Endothelial cell of umbilical vein (primary cell): ENCODE measurements around the gene DDX47. TPM values are rescaled to one million over a fixed set of nuclear protein-coding genes. Genes with fewer than 3 reads are reported as not detected.
A peak's percentile ranks its signal among the peaks of the same experiment; 100 is the strongest.

Experiments used
- BruUV-seq: library from RNA; stranded (reverse); fragments of 400-500 nt; replicated peaks from 2 replicates; lab custom pipeline; 2021; lab: Mats Ljungman, UMichigan
- CTCF ChIA-PET: fragments of 300-600, 350-600 bp; sonication (Branson Sonifier 250); formaldehyde crosslinking; loops from one replicate; lab custom pipeline; 2021; ENCODE audit warnings: antibody characterized with exemption, inconsistent platforms; lab: Charles Lee
- POLR2A ChIA-PET: fragments of 300-600, 350-600 bp; sonication (Branson Sonifier 250); formaldehyde crosslinking; loops from one replicate; lab custom pipeline; 2021; ENCODE audit warnings: antibody characterized with exemption, inconsistent platforms; lab: Charles Lee
- DNase-seq: peaks from one replicate; pipeline ENCODE4 v3.0.0-alpha.2; 2011; ENCODE audit warnings: low read depth, low spot score
- FAIRE-seq: peaks from 2 replicates; lab custom pipeline; 2011; peaks lifted over from hg19 to GRCh38; lab: Jason Lieb, UNC
- H2AFZ ChIP-seq: 2 replicates; pipeline ENCODE4 v1.6.0; 2012; ENCODE audit warnings: low read depth, low read length, control low read depth, inconsistent platforms
- H3K27ac ChIP-seq: 2 replicates; pipeline ENCODE4 v1.5.1; 2011; ENCODE audit warnings: low read depth, mild to moderate bottlenecking, control low read depth, low read length, moderate library complexity; ENCODE audit not compliant: insufficient read depth
- H3K27me3 ChIP-seq, 2 experiments: 2 replicates each; pipeline versions ENCODE4 v1.6.0 to v1.6.1; 2011; ENCODE audit warnings: low read length in 2 of 2, mixed read lengths in 1 of 2; ENCODE audit not compliant: control insufficient read depth in 2 of 2, insufficient read depth in 2 of 2
- H3K36me3 ChIP-seq, 2 experiments: 2 replicates in 1 of 2; 3 replicates in 1 of 2; pipeline ENCODE4 v1.5.1; 2011; ENCODE audit warnings: low read length in 2 of 2, mild to moderate bottlenecking in 1 of 2, moderate library complexity in 1 of 2; ENCODE audit not compliant: control insufficient read depth in 2 of 2, insufficient read depth in 2 of 2; ENCODE audit errors: extremely low read depth in 1 of 2
- H3K4me1 ChIP-seq: 3 replicates; pipeline ENCODE4 v1.5.1; 2011; ENCODE audit warnings: mild to moderate bottlenecking, low read length; ENCODE audit not compliant: control insufficient read depth, insufficient read depth; ENCODE audit errors: extremely low read depth
- H3K4me2 ChIP-seq: 2 replicates; pipeline ENCODE4 v1.6.1; 2011; ENCODE audit warnings: low read length, control low read depth, mixed read lengths; ENCODE audit not compliant: insufficient read depth
- H3K4me3 ChIP-seq, 3 experiments: fragments of 200-600 bp in 1 of 3; sonication (generic), shearing (Covaris generic) in 1 of 3; replicated peaks in 1 of 3; 2 replicates each; pipeline ENCODE4 v1.5.1; 2011 to 2016; ENCODE audit warnings: control low read depth in 3 of 3, low read length in 3 of 3, mild to moderate bottlenecking in 2 of 3, inconsistent platforms in 1 of 3, low read depth in 1 of 3, moderate library complexity in 1 of 3; ENCODE audit not compliant: insufficient read depth in 1 of 3
- H3K79me2 ChIP-seq: 2 replicates; pipeline ENCODE4 v1.6.0; 2012; ENCODE audit warnings: low read length, inconsistent platforms; ENCODE audit not compliant: control insufficient read depth, insufficient read depth
- H3K9ac ChIP-seq: replicated peaks from 2 replicates; pipeline ENCODE3; 2011; ENCODE audit warnings: low read length, control low read depth; ENCODE audit not compliant: insufficient read depth; ENCODE audit errors: extremely low read depth
- H3K9me1 ChIP-seq: replicated peaks from 3 replicates; pipeline ENCODE4 v1.6.0; 2011; ENCODE audit warnings: mild to moderate bottlenecking, low read length; ENCODE audit not compliant: control insufficient read depth, insufficient read depth; ENCODE audit errors: extremely low read depth
- H3K9me3 ChIP-seq: replicated peaks from 2 replicates; pipeline ENCODE4 v1.5.1; 2012; ENCODE audit warnings: low read length, inconsistent platforms; ENCODE audit not compliant: control insufficient read depth, insufficient read depth
- H4K20me1 ChIP-seq: replicated peaks from 2 replicates; pipeline ENCODE3; 2011; ENCODE audit warnings: mild to moderate bottlenecking, low read length; ENCODE audit not compliant: control insufficient read depth, insufficient read depth; ENCODE audit errors: extremely low read depth
- EZH2 ChIP-seq: IDR thresholded peaks from 2 replicates; pipeline ENCODE4 v1.6.1; 2012; ENCODE audit warnings: borderline replicate concordance, low read depth, mild to moderate bottlenecking, moderate library complexity, low read length, inconsistent platforms; ENCODE audit not compliant: severe bottlenecking
- FOS ChIP-seq: IDR thresholded peaks from 2 replicates; pipeline ENCODE4 v1.6.1; 2011; ENCODE audit warnings: mild to moderate bottlenecking, low read length, moderate library complexity, borderline replicate concordance; ENCODE audit not compliant: insufficient read depth
- GATA2 ChIP-seq: IDR thresholded peaks from 2 replicates; pipeline ENCODE4 v1.7.0; 2011; ENCODE audit warnings: low read depth, mild to moderate bottlenecking, moderate library complexity, mixed read lengths, low read length; ENCODE audit not compliant: insufficient read length, insufficient read depth
- JUN ChIP-seq: IDR thresholded peaks from 2 replicates; pipeline ENCODE4 v1.6.1; 2011; ENCODE audit warnings: borderline replicate concordance, low read depth; ENCODE audit not compliant: insufficient read length, insufficient read depth
- MYC ChIP-seq: IDR thresholded peaks from one replicate; pipeline ENCODE4 v1.6.1; 2011; ENCODE audit warnings: mild to moderate bottlenecking, low read depth, low read length
- POLR2A ChIP-seq: IDR thresholded peaks from 2 replicates; pipeline ENCODE4 v1.6.1; 2012; ENCODE audit warnings: low read depth, mild to moderate bottlenecking, control low read depth, low read length
- POLR2AphosphoS5 ChIP-seq: IDR thresholded peaks from 2 replicates; pipeline ENCODE4 v1.6.1; 2012; ENCODE audit warnings: low read depth, mild to moderate bottlenecking, control low read depth, low read length, moderate library complexity; ENCODE audit not compliant: insufficient read depth
- dilution Hi-C: fragments of 300-500 bp; cut with MboI; formaldehyde crosslinking; loops from one replicate; pipeline ENCODE4 v1.15.0; 2019; ENCODE audit warnings: low sequenced_read_pairs; ENCODE audit not compliant: extremely low pct_ligation_motif_present
- intact Hi-C: fragments of 100-400 bp; cut with micrococcal nuclease; formaldehyde crosslinking; loops from one replicate; pipeline ENCODE4 v1.10.0; 2022
- microRNA counts: library from miRNA; unstranded; fragments of <30 nt; microRNA quantifications from one replicate; lab custom pipeline; 2016
- microRNA-seq: library from miRNA; unstranded; fragments of <30 nt; microRNA quantifications from one replicate; pipeline ENCODE4 v1.2.0, GENCODE V29; 2021; ENCODE audit warnings: borderline number of aligned reads, borderline replicate concordance
- polyA plus RNA-seq, 4 experiments: library from polyadenylated mRNA; depleted of rRNA in 3 of 4; stranded (reverse) in 3 of 4; unstranded in 1 of 4; fragments of >200 nt; gene quantifications; 2 replicates each; pipeline versions ENCODE4 v1.2.1 to v1.2.3, GENCODE V29; 2011 to 2012; ENCODE audit warnings: missing spikeins in 1 of 4
- small RNA-seq: library from RNA; depleted of rRNA; stranded (forward); fragments of <200 nt; gene quantifications from one replicate; pipeline ENCODE3, GENCODE V24; 2012; ENCODE audit warnings: low replicate concordance, low read depth; ENCODE audit not compliant: insufficient read depth, insufficient read length
- total RNA-seq: library from RNA; stranded (reverse); gene quantifications from 2 replicates; pipeline ENCODE4 v1.2.3, GENCODE V29; 2021
- TF ChIP-seq, protein P1 (sequence below), 2 donors: IDR thresholded peaks; 1 replicate in 1 of 2; 2 replicates in 1 of 2; pipeline ENCODE4 v1.5.1; 2011; ENCODE audit warnings: low read length in 2 of 2, mild to moderate bottlenecking in 2 of 2, moderate library complexity in 2 of 2, control low read depth in 1 of 2, inconsistent platforms in 1 of 2, low read depth in 1 of 2; ENCODE audit not compliant: insufficient read depth in 1 of 2; ENCODE audit errors: extremely low read depth in 1 of 2
- TF ChIP-seq, protein P2 (sequence below): IDR thresholded peaks from 2 replicates; pipeline ENCODE4 v1.6.1; 2011; ENCODE audit not compliant: insufficient read depth, insufficient read length

The DDX47 gene
- total and polyA plus RNA-seq, 2 donors (not counting 3 experiments of a cell fraction or from before 2014, with no cell fraction given): 73.4 to 74.6 TPM

DNA sequence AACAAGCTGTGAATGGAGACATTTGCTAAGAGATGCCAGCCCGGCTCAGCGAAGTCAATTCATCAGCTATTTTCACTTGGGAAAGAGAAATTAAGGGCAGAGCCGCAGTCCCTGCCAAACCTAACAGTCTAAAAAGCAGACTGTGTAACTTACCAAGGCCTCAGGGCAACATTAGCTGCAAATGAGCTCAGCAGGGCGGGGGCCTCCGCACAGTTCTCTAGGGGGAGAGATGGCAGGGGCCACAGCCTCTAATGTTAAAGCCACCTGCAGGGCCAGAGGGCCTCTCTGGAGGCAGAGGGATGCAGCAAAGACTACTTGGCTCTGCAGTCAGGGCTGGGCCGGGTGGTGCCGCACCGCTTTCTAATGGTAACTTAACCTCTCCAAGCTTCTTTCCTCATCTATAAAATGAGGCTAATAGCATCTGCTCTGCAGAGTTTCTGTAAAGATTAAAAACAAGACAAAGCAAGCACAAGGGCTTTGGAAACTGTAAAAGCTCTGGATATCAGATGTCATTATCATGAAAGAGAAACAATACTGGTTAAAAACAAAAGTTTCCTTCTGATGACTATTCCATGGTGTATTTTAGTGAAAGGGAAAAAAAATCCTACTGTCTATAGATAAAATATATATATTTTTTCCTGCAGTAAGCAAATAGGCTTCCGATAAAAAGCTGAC lies 64.8 kb downstream of the DDX47 start:
- dilution Hi-C loops (no loop called here), intact Hi-C loops (no loop called here)
- no peak for FAIRE-seq
- Histone ChIP-seq H3K4me3 (no peak overlapping the region), H2AFZ (peak overlapping the region; percentile 9), H3K9me1 (no peaks in the 10 kb centered on the region), H3K27ac (no peak overlapping the region), H3K79me2 (no peaks in the 10 kb centered on the region), H3K36me3 (no peaks in the 10 kb centered on the region), H4K20me1 (no peaks in the 10 kb centered on the region), H3K9me3 (no peaks in the 10 kb centered on the region), H3K9ac (no peak overlapping the region), H3K27me3 (no peaks in the 10 kb centered on the region), H3K4me1 (peaks cover 31% of the 10 kb centered on the region), H3K4me2 (no peak overlapping the region)
- CTCF ChIA-PET: interaction anchor here (0.7 to 2.5 kb wide), 5 partner anchors 10 to 41 kb away, joined by 3 to 9 read pairs (median 3); no protein-coding TSS in a partner anchor
- POLR2A ChIA-PET: interaction anchor here (1.0 kb wide), 1 partner anchor 13 kb away, joined by 3 read pairs; no protein-coding TSS in a partner anchor
- no peak for DNase-seq
- TF ChIP-seq POLR2AphosphoS5 (no peak), EZH2 (no peak), GATA2 (no peak), JUN (no peak), MYC (no peak), FOS (no peak), POLR2A (no peak)
- TF ChIP-seq, protein P1, sequence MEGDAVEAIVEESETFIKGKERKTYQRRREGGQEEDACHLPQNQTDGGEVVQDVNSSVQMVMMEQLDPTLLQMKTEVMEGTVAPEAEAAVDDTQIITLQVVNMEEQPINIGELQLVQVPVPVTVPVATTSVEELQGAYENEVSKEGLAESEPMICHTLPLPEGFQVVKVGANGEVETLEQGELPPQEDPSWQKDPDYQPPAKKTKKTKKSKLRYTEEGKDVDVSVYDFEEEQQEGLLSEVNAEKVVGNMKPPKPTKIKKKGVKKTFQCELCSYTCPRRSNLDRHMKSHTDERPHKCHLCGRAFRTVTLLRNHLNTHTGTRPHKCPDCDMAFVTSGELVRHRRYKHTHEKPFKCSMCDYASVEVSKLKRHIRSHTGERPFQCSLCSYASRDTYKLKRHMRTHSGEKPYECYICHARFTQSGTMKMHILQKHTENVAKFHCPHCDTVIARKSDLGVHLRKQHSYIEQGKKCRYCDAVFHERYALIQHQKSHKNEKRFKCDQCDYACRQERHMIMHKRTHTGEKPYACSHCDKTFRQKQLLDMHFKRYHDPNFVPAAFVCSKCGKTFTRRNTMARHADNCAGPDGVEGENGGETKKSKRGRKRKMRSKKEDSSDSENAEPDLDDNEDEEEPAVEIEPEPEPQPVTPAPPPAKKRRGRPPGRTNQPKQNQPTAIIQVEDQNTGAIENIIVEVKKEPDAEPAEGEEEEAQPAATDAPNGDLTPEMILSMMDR (IDR thresholded peaks at IDR 0.05; ENCODE audit: extremely low read depth in 1 of 2, insufficient read depth in 1 of 2, low read depth in 1 of 2, low read length in 2 of 2): no peak
- TF ChIP-seq, protein P2, sequence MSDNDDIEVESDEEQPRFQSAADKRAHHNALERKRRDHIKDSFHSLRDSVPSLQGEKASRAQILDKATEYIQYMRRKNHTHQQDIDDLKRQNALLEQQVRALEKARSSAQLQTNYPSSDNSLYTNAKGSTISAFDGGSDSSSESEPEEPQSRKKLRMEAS: no peak
- no TSS peak for BruUV-seq

MicroRNAs encoded within 50 kb of the gene (microRNA counts, 767-probe panel; counts per million panel counts)
- microRNA hsa-miR-613 (lab: Ali Mortazavi, UCI): 723 counts per million, percentile 96 among the panel's probes with 10 or more counts

Small RNA genes lying within 50 kb of the gene (microRNA-seq; reads per million reads assigned to microRNA genes)
- gene MIR613: not detected

Small RNA genes lying within 50 kb of the gene (small RNA-seq; reads per million reads assigned to genes)
- gene AC007215.1 (not detected), gene MIR613 (not detected)

Other genes with a start within 250 kb of the DDX47 start
- 14.5 and 19.4 TPM in 2 replicates for gene CREBL2, start 201.5 kb upstream of the DDX47 start, total RNA-seq
- 8.3 and 10.5 TPM in 2 replicates for gene CREBL2, start 201.5 kb upstream of the DDX47 start, polyA plus RNA-seq
- gene GPR19, start 117.2 kb upstream of the DDX47 start, total RNA-seq: 0.37 and 0.40 TPM in 2 replicates
- 0.35 and 0.70 TPM in 2 replicates for gene GPR19, start 117.2 kb upstream of the DDX47 start, polyA plus RNA-seq
- 32.0 and 40.8 TPM in 2 replicates for gene CDKN1B, start 96.0 kb upstream of the DDX47 start, total RNA-seq
- 10.4 and 12.7 TPM in 2 replicates for gene CDKN1B, start 96.0 kb upstream of the DDX47 start, polyA plus RNA-seq
- gene APOLD1, start 27.7 kb upstream of the DDX47 start, total RNA-seq: 5.3 and 6.0 TPM in 2 replicates
- gene APOLD1, start 27.7 kb upstream of the DDX47 start, polyA plus RNA-seq: 3.3 and 3.7 TPM in 2 replicates
- 17.6 and 22.7 TPM in 2 replicates for gene GPRC5A, start 78.2 kb downstream of the DDX47 start, total RNA-seq
- 82.9 and 86.4 TPM in 2 replicates for gene GPRC5A, start 78.2 kb downstream of the DDX47 start, polyA plus RNA-seq
- not detected in 2 replicates for gene GPRC5D, start 138.8 kb downstream of the DDX47 start, total RNA-seq
- not detected in 2 replicates for gene GPRC5D, start 138.8 kb downstream of the DDX47 start, polyA plus RNA-seq
- 44.8 and 59.5 TPM in 2 replicates for gene HEBP1, start 186.9 kb downstream of the DDX47 start, total RNA-seq
- gene HEBP1, start 186.9 kb downstream of the DDX47 start, polyA plus RNA-seq: 16.9 and 23.1 TPM in 2 replicates
- gene FAM234B, start 231.0 kb downstream of the DDX47 start, total RNA-seq: 9.4 and 13.2 TPM in 2 replicates
- gene FAM234B, start 231.0 kb downstream of the DDX47 start, polyA plus RNA-seq: 4.9 TPM in 2 replicates